ENCODE results near the gene TGFB2. TPM values are rescaled to one million over a fixed set of nuclear protein-coding genes. Genes with fewer than 3 reads are reported as not detected.

TGFB2 gene
- total RNA-seq, 1 experiment from 2014 or later, result 2.5 TPM

GRCh38 chr1:218488986-218489385, 143.8 kb downstream of the TGFB2 start (continued):
- TF ChIP-seq, protein P1, sequence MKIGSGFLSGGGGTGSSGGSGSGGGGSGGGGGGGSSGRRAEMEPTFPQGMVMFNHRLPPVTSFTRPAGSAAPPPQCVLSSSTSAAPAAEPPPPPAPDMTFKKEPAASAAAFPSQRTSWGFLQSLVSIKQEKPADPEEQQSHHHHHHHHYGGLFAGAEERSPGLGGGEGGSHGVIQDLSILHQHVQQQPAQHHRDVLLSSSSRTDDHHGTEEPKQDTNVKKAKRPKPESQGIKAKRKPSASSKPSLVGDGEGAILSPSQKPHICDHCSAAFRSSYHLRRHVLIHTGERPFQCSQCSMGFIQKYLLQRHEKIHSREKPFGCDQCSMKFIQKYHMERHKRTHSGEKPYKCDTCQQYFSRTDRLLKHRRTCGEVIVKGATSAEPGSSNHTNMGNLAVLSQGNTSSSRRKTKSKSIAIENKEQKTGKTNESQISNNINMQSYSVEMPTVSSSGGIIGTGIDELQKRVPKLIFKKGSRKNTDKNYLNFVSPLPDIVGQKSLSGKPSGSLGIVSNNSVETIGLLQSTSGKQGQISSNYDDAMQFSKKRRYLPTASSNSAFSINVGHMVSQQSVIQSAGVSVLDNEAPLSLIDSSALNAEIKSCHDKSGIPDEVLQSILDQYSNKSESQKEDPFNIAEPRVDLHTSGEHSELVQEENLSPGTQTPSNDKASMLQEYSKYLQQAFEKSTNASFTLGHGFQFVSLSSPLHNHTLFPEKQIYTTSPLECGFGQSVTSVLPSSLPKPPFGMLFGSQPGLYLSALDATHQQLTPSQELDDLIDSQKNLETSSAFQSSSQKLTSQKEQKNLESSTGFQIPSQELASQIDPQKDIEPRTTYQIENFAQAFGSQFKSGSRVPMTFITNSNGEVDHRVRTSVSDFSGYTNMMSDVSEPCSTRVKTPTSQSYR (CRISPR knock-in tag; IDR thresholded peaks at IDR 0.05), result no peak
- TF ChIP-seq EMX1 (CRISPR knock-in tag; IDR thresholded peaks at IDR 0.05), result no peak

- CTCF ChIA-PET, result no interaction called here
- peaks cover 2% of the 10 kb centered on the region for H3K27me3 Mint-ChIP-seq (ENCODE audit: low read depth)
Observed at GRCh38 chr1:218490406-218490922, 145.3 kb downstream of the TGFB2 start.

GRCh38 chr1:218492874-218493273, 147.7 kb downstream of the TGFB2 start:
- ATAC-seq, result no peak
- no peak overlapping the region for H3K27ac Mint-ChIP-seq

More at GRCh38 chr1:218490406-218490922, 145.3 kb downstream of the TGFB2 start:
- H3K27ac Mint-ChIP-seq, result no peak overlapping the region
- peaks cover 33% of the 10 kb centered on the region for H3K4me1 Mint-ChIP-seq
- no peak for ATAC-seq
- POLR2A ChIA-PET, result no interaction called here
- H3K36me3 Mint-ChIP-seq, result no peaks in the 10 kb centered on the region
- no peak for DNase-seq (ENCODE audit: low spot score)
- peaks cover 5% of the 10 kb centered on the region for H3K9me3 Mint-ChIP-seq
- no peak overlapping the region for H3K4me3 Mint-ChIP-seq
- TF ChIP-seq, protein P2, sequence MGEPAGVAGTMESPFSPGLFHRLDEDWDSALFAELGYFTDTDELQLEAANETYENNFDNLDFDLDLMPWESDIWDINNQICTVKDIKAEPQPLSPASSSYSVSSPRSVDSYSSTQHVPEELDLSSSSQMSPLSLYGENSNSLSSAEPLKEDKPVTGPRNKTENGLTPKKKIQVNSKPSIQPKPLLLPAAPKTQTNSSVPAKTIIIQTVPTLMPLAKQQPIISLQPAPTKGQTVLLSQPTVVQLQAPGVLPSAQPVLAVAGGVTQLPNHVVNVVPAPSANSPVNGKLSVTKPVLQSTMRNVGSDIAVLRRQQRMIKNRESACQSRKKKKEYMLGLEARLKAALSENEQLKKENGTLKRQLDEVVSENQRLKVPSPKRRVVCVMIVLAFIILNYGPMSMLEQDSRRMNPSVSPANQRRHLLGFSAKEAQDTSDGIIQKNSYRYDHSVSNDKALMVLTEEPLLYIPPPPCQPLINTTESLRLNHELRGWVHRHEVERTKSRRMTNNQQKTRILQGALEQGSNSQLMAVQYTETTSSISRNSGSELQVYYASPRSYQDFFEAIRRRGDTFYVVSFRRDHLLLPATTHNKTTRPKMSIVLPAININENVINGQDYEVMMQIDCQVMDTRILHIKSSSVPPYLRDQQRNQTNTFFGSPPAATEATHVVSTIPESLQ (CRISPR knock-in tag; IDR thresholded peaks at IDR 0.05), result no peak
- no peak for TF ChIP-seq MXD4 (CRISPR knock-in tag; IDR thresholded peaks at IDR 0.05; ENCODE audit: borderline replicate concordance)
- TF ChIP-seq, protein P3, sequence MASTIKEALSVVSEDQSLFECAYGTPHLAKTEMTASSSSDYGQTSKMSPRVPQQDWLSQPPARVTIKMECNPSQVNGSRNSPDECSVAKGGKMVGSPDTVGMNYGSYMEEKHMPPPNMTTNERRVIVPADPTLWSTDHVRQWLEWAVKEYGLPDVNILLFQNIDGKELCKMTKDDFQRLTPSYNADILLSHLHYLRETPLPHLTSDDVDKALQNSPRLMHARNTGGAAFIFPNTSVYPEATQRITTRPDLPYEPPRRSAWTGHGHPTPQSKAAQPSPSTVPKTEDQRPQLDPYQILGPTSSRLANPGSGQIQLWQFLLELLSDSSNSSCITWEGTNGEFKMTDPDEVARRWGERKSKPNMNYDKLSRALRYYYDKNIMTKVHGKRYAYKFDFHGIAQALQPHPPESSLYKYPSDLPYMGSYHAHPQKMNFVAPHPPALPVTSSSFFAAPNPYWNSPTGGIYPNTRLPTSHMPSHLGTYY (CRISPR knock-in tag; IDR thresholded peaks at IDR 0.05), result no peak

More at GRCh38 chr1:218492874-218493273, 147.7 kb downstream of the TGFB2 start:
- peaks cover 5% of the 10 kb centered on the region for H3K9me3 Mint-ChIP-seq
- H3K36me3 Mint-ChIP-seq, result no peaks in the 10 kb centered on the region
- peaks cover 2% of the 10 kb centered on the region for H3K27me3 Mint-ChIP-seq (ENCODE audit: low read depth)
- DNase-seq (ENCODE audit: low spot score), result no peak
- POLR2A ChIA-PET, result no interaction called here
- H3K4me1 Mint-ChIP-seq, result peaks cover 39% of the 10 kb centered on the region
- no peak overlapping the region for H3K4me3 Mint-ChIP-seq
- CTCF ChIA-PET, result no interaction called here
- no peak for TF ChIP-seq ZNF425 (CRISPR knock-in tag; conservative IDR thresholded peaks at IDR 0.05)
- no peak for TF ChIP-seq ETV6 (CRISPR knock-in tag; IDR thresholded peaks at IDR 0.05)
- TF ChIP-seq ZSCAN18 (CRISPR knock-in tag; IDR thresholded peaks at IDR 0.05), result no peak
- no peak for TF ChIP-seq FOXP4 (CRISPR knock-in tag; IDR thresholded peaks at IDR 0.05)
- TF ChIP-seq, protein P3 (CRISPR knock-in tag; IDR thresholded peaks at IDR 0.05), result no peak
- TF ChIP-seq SP1 (CRISPR knock-in tag; conservative IDR thresholded peaks at IDR 0.05), result no peak
- no peak for TF ChIP-seq FOXJ3 (CRISPR knock-in tag; IDR thresholded peaks at IDR 0.05; ENCODE audit: borderline replicate concordance)
- TF ChIP-seq KAT7 (CRISPR knock-in tag; IDR thresholded peaks at IDR 0.05; ENCODE audit: borderline replicate concordance), result no peak
- no peak for TF ChIP-seq PRRX2 (CRISPR knock-in tag; IDR thresholded peaks at IDR 0.05)
- no peak for TF ChIP-seq HMGA2 (CRISPR knock-in tag; IDR thresholded peaks at IDR 0.05)
- no peak for TF ChIP-seq ESRRA (CRISPR knock-in tag; IDR thresholded peaks at IDR 0.05; ENCODE audit: borderline replicate concordance)
- TF ChIP-seq, protein P4, sequence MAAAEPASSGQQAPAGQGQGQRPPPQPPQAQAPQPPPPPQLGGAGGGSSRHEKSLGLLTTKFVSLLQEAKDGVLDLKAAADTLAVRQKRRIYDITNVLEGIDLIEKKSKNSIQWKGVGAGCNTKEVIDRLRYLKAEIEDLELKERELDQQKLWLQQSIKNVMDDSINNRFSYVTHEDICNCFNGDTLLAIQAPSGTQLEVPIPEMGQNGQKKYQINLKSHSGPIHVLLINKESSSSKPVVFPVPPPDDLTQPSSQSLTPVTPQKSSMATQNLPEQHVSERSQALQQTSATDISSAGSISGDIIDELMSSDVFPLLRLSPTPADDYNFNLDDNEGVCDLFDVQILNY (CRISPR knock-in tag; IDR thresholded peaks at IDR 0.05), result no peak

All from WTC11 (cell line).